NCI-H2029 treated with DMSO at 0.1 percent for 48 hours (cell line): ENCODE measurements around the gene IL2RG.

ENCODE experiments used
- DNase-seq: peaks from one replicate; lab custom pipeline; 2025; lab: John Stamatoyannopoulos, UW

The IL2RG gene

DNA sequence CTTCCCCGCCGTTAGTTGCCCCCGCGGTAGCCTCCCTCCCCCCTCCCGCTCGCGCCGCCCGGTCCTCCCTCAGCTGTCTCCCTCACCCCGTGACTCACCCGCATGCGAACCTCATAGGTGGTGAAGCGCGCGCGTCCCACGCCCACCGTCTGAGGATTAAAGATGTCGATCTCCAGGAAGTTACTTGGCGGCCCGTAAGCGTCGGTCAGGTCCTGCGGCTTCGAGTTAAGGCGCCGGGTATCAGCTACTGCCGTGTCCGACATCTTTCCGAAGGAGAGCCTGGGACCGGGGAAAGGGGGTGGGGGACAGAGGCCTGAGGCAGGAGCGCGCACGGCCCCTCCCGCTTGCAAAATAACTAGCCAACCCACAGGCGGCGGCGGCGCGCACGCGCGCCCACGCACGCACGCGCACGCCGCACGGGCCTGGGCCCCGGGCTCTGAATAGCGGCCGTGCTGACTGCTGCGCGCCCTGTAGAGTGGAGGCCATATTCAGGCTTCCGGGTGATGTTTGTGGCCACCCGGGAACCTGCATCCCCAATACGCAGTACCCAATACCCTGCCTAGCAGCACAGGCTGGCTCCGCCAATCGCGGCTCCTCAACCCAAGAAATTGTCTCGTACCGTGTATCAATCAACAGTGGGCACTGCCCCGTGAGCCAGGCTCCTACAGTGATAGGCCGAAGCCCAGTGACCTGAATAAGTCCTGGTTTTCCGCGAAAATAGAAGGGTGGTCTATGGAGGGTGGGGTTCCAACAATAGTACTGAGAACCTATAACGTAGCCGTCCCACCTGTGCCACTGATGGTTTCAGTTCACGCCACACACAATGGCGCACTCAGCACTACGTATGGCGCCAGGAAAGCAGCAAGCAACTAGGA lies 43.1 kb downstream of the IL2RG start, which contains the start of gene SNX12:
TSS of gene SNX12 (minus strand) at position 291 of the 875 bp plus-strand sequence. CDS start at position 263, 28 bp downstream.
- peak; percentile 58 for DNase-seq

- DNase-seq = no peak
Observed at GRCh38 chrX:71067712-71068043, 43.7 kb downstream of the IL2RG start.

- DNase-seq = no peak
Observed at GRCh38 chrX:71067089-71067488, 44.3 kb downstream of the IL2RG start.

DNA sequence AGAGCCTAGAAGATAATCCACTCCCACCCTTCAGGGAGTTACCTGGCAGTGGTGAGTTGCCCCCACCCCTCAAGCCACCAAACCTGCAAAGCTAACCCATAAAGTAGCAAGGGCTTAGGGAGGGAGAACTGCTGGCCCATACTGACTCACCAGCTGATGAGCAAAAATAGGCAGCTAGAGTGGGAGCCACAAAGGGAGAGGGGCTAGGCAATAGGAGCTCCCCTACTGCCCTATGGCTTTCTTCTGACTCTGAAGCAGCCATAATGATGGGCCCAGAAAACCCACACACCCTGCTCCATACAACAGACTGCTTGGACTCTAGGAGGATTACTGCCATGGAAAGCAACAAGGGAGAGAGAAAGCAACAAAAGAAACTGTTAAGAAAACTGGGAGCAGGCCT lies 51.2 kb downstream of the IL2RG start:
- DNase-seq = no peak

GRCh38 chrX:71057848-71058530 lies 53.4 kb downstream of the IL2RG start:
- DNase-seq = no peak
